SH-SY5Y (cell line): ENCODE results near the gene CHAT.

ENCODE experiments used
- GATA2 ChIP-seq: IDR thresholded peaks from 2 replicates; pipeline ENCODE4 v1.6.1; 2011; ENCODE audit warnings: mild to moderate bottlenecking, low read depth, low read length
- GATA3 ChIP-seq: IDR thresholded peaks from 2 replicates; pipeline ENCODE4 v1.6.1; 2011; ENCODE audit warnings: low read depth, mild to moderate bottlenecking, low read length, moderate library complexity

DNA sequence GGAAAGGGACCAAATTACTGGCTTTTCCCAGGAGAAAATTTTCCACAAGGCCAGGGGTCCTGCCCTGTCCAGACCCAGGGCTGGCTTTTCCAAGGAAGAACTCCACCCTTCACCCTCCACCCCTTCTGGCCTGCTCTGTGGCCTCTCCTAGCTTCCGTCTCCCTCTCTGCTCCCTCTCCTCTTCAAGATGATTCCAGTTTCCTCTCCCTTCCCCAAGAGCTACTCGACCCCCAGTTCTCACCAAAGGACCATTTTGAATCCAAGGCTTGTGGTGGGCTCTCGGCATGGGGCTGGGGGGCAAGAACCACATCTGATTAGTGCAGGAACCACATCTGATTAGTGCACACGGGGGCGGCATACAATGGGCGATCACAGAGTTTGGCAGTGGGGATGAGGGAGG lies 7.7 kb downstream of the CHAT start:
- TF ChIP-seq GATA2 (no peak), GATA3 (no peak)
